MM.1S (cell line): ENCODE results near the gene SUDS3.

ENCODE experiments used
- DNase-seq: peaks from one replicate; pipeline ENCODE4 v3.0.0-alpha.2; 2015
- H2AFZ ChIP-seq: fragments of 300-600 bp; sonication (generic); 2 replicates; pipeline ENCODE4 v1.6.0; 2016; ENCODE audit warnings: antibody characterized with exemption, low read length
- H3F3A ChIP-seq: fragments of 300-600 bp; sonication (generic); 2 replicates; pipeline ENCODE4 v1.6.1; 2016; ENCODE audit warnings: mild to moderate bottlenecking, antibody characterized with exemption, low read length, moderate library complexity, mixed read lengths; ENCODE audit not compliant: insufficient read depth
- H3K27ac ChIP-seq: fragments of 300-600 bp; sonication (generic); 2 replicates; pipeline ENCODE4 v1.5.1; 2016; ENCODE audit warnings: mild to moderate bottlenecking, low read length
- H3K27me3 ChIP-seq: fragments of 300-600 bp; sonication (generic); replicated peaks from 2 replicates; pipeline ENCODE4 v1.6.0; 2016; ENCODE audit warnings: low read length; ENCODE audit not compliant: insufficient read depth
- H3K36me3 ChIP-seq: fragments of 300-600 bp; sonication (generic); replicated peaks from 2 replicates; pipeline ENCODE4 v1.6.1; 2016; ENCODE audit warnings: mild to moderate bottlenecking, low read length, mixed read lengths; ENCODE audit not compliant: insufficient read depth
- H3K4me1 ChIP-seq: fragments of 300-600 bp; sonication (generic); 2 replicates; pipeline ENCODE4 v1.6.1; 2016; ENCODE audit warnings: low read length, mixed read lengths
- H3K4me2 ChIP-seq: fragments of 300-600 bp; sonication (generic); 2 replicates; pipeline ENCODE4 v1.6.0; 2016; ENCODE audit warnings: low read depth, low read length
- H3K4me3 ChIP-seq: fragments of 300-600 bp; sonication (generic); 2 replicates; pipeline ENCODE4 v1.5.1; 2016; ENCODE audit warnings: low read length, mixed read lengths
- H3K79me2 ChIP-seq: fragments of 300-600 bp; sonication (generic); 2 replicates; pipeline ENCODE4 v1.6.1; 2016; ENCODE audit warnings: mixed run types, low read length, mixed read lengths
- H3K9ac ChIP-seq: fragments of 300-600 bp; sonication (generic); 2 replicates; pipeline ENCODE4 v1.6.1; 2016; ENCODE audit warnings: low read length, mixed read lengths
- H3K9me2 ChIP-seq: fragments of 300-600 bp; sonication (generic); replicated peaks from 2 replicates; pipeline ENCODE4 v1.6.1; 2016; ENCODE audit warnings: mild to moderate bottlenecking, low read length, mixed read lengths; ENCODE audit not compliant: insufficient read depth
- H3K9me3 ChIP-seq: fragments of 300-600 bp; sonication (generic); replicated peaks from 2 replicates; pipeline ENCODE4 v1.6.1; 2016; ENCODE audit warnings: mild to moderate bottlenecking, low read length, mixed read lengths; ENCODE audit not compliant: insufficient read depth
- H4K20me1 ChIP-seq: fragments of 300-600 bp; sonication (generic); 2 replicates; pipeline ENCODE4 v1.6.1; 2016; ENCODE audit warnings: mild to moderate bottlenecking, low read length, moderate library complexity, mixed read lengths; ENCODE audit not compliant: insufficient read depth
- CTCF ChIP-seq: fragments of 300-600 bp; sonication (generic); IDR thresholded peaks from 2 replicates; pipeline ENCODE4 v1.5.1; 2016; ENCODE audit warnings: antibody characterized with exemption, low read length, mixed read lengths
- EZH2 ChIP-seq: fragments of 300-600 bp; sonication (generic); optimal IDR thresholded peaks from 2 replicates; pipeline ENCODE3; 2017; ENCODE audit warnings: low read depth, mild to moderate bottlenecking, antibody characterized with exemption, low read length, mixed read lengths
- EZH2phosphoT487 ChIP-seq: fragments of 300-600 bp; sonication (generic); IDR thresholded peaks from 2 replicates; pipeline ENCODE4 v1.6.1; 2018; ENCODE audit warnings: antibody characterized with exemption, low read length

SUDS3 gene

GRCh38 chr12:118429688-118430383 lies 53.5 kb downstream of the SUDS3 start:
- DNase-seq, result no peak
- H3K9ac ChIP-seq, result no peak overlapping the region

GRCh38 chr12:118430516-118430915 lies 54.2 kb downstream of the SUDS3 start:
- H3K27me3 ChIP-seq, result no peaks in the 10 kb centered on the region
- no peak for DNase-seq
- no peaks in the 10 kb centered on the region for H3K9me2 ChIP-seq
- TF ChIP-seq CTCF (no peak), EZH2 (no peak), EZH2phosphoT487 (no peak)
- no peaks in the 10 kb centered on the region for H3K79me2 ChIP-seq
- no peaks in the 10 kb centered on the region for H3K36me3 ChIP-seq
- no peak overlapping the region for H3K27ac ChIP-seq
- H3F3A ChIP-seq, result no peaks in the 10 kb centered on the region
- no peak overlapping the region for H3K4me3 ChIP-seq
- no peaks in the 10 kb centered on the region for H3K9me3 ChIP-seq
- H3K4me1 ChIP-seq, result no peaks in the 10 kb centered on the region
- no peak overlapping the region for H3K9ac ChIP-seq
- H4K20me1 ChIP-seq, result no peaks in the 10 kb centered on the region
- no peak overlapping the region for H2AFZ ChIP-seq
- no peak overlapping the region for H3K4me2 ChIP-seq

More at GRCh38 chr12:118429688-118430383, 53.5 kb downstream of the SUDS3 start:
- H3K27me3 ChIP-seq, result no peaks in the 10 kb centered on the region
- H3K9me2 ChIP-seq, result no peaks in the 10 kb centered on the region
- no peaks in the 10 kb centered on the region for H3K79me2 ChIP-seq
- H3K4me2 ChIP-seq, result no peak overlapping the region
- no peak overlapping the region for H2AFZ ChIP-seq
- H3K4me1 ChIP-seq, result no peaks in the 10 kb centered on the region
- no peak overlapping the region for H3K4me3 ChIP-seq
- no peaks in the 10 kb centered on the region for H3K36me3 ChIP-seq
- H3F3A ChIP-seq, result no peaks in the 10 kb centered on the region
- no peak overlapping the region for H3K27ac ChIP-seq
- no peaks in the 10 kb centered on the region for H3K9me3 ChIP-seq
- H4K20me1 ChIP-seq, result no peaks in the 10 kb centered on the region
- no peak for TF ChIP-seq CTCF
- TF ChIP-seq EZH2, result no peak
- TF ChIP-seq EZH2phosphoT487, result no peak

GRCh38 chr12:118432812-118433545 lies 56.6 kb downstream of the SUDS3 start:
- no peak overlapping the region for H3K9ac ChIP-seq
- H3K4me3 ChIP-seq, result no peak overlapping the region
- no peaks in the 10 kb centered on the region for H4K20me1 ChIP-seq
- no peaks in the 10 kb centered on the region for H3F3A ChIP-seq
- no peaks in the 10 kb centered on the region for H3K79me2 ChIP-seq
- H3K36me3 ChIP-seq, result no peaks in the 10 kb centered on the region
- no peak overlapping the region for H3K27ac ChIP-seq
- TF ChIP-seq EZH2phosphoT487 (no peak), CTCF (no peak), EZH2 (no peak)
- DNase-seq, result no peak
- H3K9me3 ChIP-seq, result no peaks in the 10 kb centered on the region
- no peak overlapping the region for H3K4me2 ChIP-seq
- H3K27me3 ChIP-seq, result no peaks in the 10 kb centered on the region
- no peak overlapping the region for H2AFZ ChIP-seq
- no peaks in the 10 kb centered on the region for H3K9me2 ChIP-seq
- H3K4me1 ChIP-seq, result no peaks in the 10 kb centered on the region
